Activated T-cell treated with anti-CD3 and anti-CD28 coated beads, Interleukin-2, amount 50 U/mL, for 48 hours (primary cell): ENCODE measurements around the gene ZNF165.
"Not testable (repeated sequence)": the region's sequence is repeated elsewhere in the genome, so short reads cannot be mapped to it uniquely, and the experiment has no call there.

Experiments used
- DNase-seq, 2 experiments: peaks; one replicate each; pipeline ENCODE4 v3.0.0-alpha.2; 2020

The ZNF165 gene

GRCh38 chr6:28122283-28122682 is 41.9 kb downstream of the ZNF165 start:
- DNase-seq, result not testable (repeated sequence)

GRCh38 chr6:28124350-28124970 is 44.1 kb downstream of the ZNF165 start, which contains the start of gene ZSCAN16:
Gene ZSCAN16, plus strand, starts transcription at chr6:28124609. Its CDS starts 835 bp downstream, at chr6:28125444.
- DNase-seq, result peak; percentile 85 to 86

GRCh38 chr6:28124971-28125353 is 44.6 kb downstream of the ZNF165 start:
- DNase-seq, result no peak

GRCh38 chr6:28125401-28125800 is 45.0 kb downstream of the ZNF165 start:
- no peak for DNase-seq

GRCh38 chr6:28134015-28134414 is 53.6 kb downstream of the ZNF165 start:
- DNase-seq, result peak in 1 of 2 experiments; percentile 20

GRCh38 chr6:28134716-28135115 is 54.3 kb downstream of the ZNF165 start:
- no peak for DNase-seq

- DNase-seq, result no peak
Measured at GRCh38 chr6:28135393-28135792, 55.0 kb downstream of the ZNF165 start.

- peak; percentile 86 to 88 for DNase-seq
Measured at GRCh38 chr6:28136585-28137504, 56.5 kb downstream of the ZNF165 start.

GRCh38 chr6:28137505-28137981 is 57.2 kb downstream of the ZNF165 start:
- DNase-seq, result peak; percentile 53 to 56
